GM19324 (cell line): ENCODE measurements around the gene EPB41L1.

Source experiments
- ATAC-seq: cut with Tn5 transposase; IDR thresholded peaks from one replicate; pipeline ENCODE4 v1.9.1; 2021; ENCODE audit warnings: mild to moderate bottlenecking, moderate library complexity; ENCODE audit not compliant: unreplicated experiment, low FRiP score

The EPB41L1 gene

GRCh38 chr20:36153204-36153603 lies 1.3 kb upstream of the EPB41L1 start:
- no peak for ATAC-seq

- ATAC-seq, result no peak
Observed at GRCh38 chr20:36153736-36154699, 522 bp upstream of the EPB41L1 start.

- no peak for ATAC-seq
Observed at GRCh38 chr20:36155629-36155971, 1.1 kb downstream of the EPB41L1 start.

- no peak for ATAC-seq
Observed at GRCh38 chr20:36155991-36156390, 1.5 kb downstream of the EPB41L1 start.

- ATAC-seq, result no peak
Observed at GRCh38 chr20:36157610-36158009, 3.1 kb downstream of the EPB41L1 start.

GRCh38 chr20:36158160-36158741 lies 3.7 kb downstream of the EPB41L1 start:
- no peak for ATAC-seq

- no peak for ATAC-seq
Observed at GRCh38 chr20:36159833-36160232, 5.3 kb downstream of the EPB41L1 start.

GRCh38 chr20:36162272-36162966 lies 7.9 kb downstream of the EPB41L1 start:
- ATAC-seq, result no peak

- no peak for ATAC-seq
Observed at GRCh38 chr20:36167902-36168503, 13.5 kb downstream of the EPB41L1 start.

- ATAC-seq, result no peak
Observed at GRCh38 chr20:36170542-36171215, 16.1 kb downstream of the EPB41L1 start.

- ATAC-seq, result no peak
Observed at GRCh38 chr20:36173451-36173933, 19.0 kb downstream of the EPB41L1 start.

- ATAC-seq, result no peak
Observed at GRCh38 chr20:36175016-36175415, 20.5 kb downstream of the EPB41L1 start.

- no peak for ATAC-seq
Observed at GRCh38 chr20:36175475-36175995, 21.0 kb downstream of the EPB41L1 start.

- ATAC-seq, result no peak
Observed at GRCh38 chr20:36177716-36178115, 23.2 kb downstream of the EPB41L1 start.

- ATAC-seq, result no peak
Observed at GRCh38 chr20:36179170-36179945, 24.8 kb downstream of the EPB41L1 start.

GRCh38 chr20:36180323-36180722 lies 25.8 kb downstream of the EPB41L1 start:
- ATAC-seq, result no peak

GRCh38 chr20:36181934-36182603 lies 27.5 kb downstream of the EPB41L1 start:
- no peak for ATAC-seq

GRCh38 chr20:36182604-36183154 lies 28.1 kb downstream of the EPB41L1 start:
- no peak for ATAC-seq
